Measurements from ENCODE around the gene BOC. TPM values are rescaled to one million over a fixed set of nuclear protein-coding genes. Genes with fewer than 3 reads are reported as not detected.

BOC gene
- total RNA-seq: 10 to 100 TPM in 4 of 6 donors, 1 to 10 TPM in 2; 4.9 to 19.5 (median 10.5) TPM
- polyA plus RNA-seq: 1 to 10 TPM; 9.5 TPM

DNA sequence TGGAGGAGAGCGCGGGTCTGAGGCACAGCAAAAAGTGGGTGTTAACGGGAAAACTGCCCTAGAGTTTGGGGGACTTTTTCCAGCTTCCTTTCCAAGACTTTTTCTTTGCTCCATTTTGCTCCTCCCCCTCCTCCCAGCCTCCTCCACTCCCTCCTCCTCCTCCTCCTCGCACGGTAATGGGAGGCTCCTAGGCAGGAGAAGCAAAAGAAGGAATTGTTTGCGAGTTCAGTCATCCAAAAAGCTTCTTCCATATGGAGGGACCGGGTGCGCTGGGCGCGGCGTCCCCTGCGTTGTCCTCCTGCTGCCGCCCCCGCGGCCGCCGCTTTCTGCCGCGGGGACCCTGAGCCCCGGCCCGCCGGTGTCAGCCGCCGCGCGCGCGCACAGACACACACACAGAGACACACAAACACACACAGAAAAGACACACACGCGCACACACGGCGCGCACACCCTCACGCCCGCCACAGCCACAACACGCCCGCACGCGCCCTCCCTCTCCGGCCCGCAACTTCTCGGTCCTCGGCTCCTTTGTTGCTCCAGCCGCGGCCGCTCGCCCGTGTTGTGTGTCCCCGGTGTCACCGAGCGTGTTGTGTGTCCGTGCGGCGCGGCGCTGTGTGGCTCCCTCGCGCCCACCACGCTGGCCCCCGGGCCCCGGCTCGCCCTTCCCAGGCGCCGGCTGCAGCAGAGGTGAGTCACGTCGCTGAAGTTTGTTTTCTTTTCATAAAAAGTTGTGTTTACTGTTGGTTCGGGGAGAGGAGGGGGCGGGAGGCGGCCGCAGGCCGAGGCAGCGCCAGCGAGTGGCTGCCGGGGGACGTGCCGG lies at the start of gene BOC:
Gene BOC (plus strand): TSS at position 228 of the 820 bp plus-strand sequence. CDS start 38,246 bp downstream, outside the sequence.
- Histone ChIP-seq H3K4me1 (peaks cover 0 to 4% (median 0%) of the 10 kb centered on the region in 3 donors), H3K27me3 (no peaks in the 10 kb centered on the region), H3K9me3 (no peaks in the 10 kb centered on the region), H3K4me3 (peak within 1 kb of the TSS; percentile 66 to 82 (median 72)), H3K27ac (peak within 1 kb of the TSS; percentile 53 to 78 (median 76)), H3K36me3 (no peaks in the 10 kb centered on the region)
- 0 to 1% methylated on average over 61 to 76 of the region's 76 CpGs for WGBS, 2 donors
- ATAC-seq (peak; percentile 79 to 87 (median 82)), DNase-seq (peak; percentile 39 to 80 (median 62)), FAIRE-seq (no peak)
- intact Hi-C loops (cut with DNase I): no loop called here
- TF ChIP-seq, protein P1, sequence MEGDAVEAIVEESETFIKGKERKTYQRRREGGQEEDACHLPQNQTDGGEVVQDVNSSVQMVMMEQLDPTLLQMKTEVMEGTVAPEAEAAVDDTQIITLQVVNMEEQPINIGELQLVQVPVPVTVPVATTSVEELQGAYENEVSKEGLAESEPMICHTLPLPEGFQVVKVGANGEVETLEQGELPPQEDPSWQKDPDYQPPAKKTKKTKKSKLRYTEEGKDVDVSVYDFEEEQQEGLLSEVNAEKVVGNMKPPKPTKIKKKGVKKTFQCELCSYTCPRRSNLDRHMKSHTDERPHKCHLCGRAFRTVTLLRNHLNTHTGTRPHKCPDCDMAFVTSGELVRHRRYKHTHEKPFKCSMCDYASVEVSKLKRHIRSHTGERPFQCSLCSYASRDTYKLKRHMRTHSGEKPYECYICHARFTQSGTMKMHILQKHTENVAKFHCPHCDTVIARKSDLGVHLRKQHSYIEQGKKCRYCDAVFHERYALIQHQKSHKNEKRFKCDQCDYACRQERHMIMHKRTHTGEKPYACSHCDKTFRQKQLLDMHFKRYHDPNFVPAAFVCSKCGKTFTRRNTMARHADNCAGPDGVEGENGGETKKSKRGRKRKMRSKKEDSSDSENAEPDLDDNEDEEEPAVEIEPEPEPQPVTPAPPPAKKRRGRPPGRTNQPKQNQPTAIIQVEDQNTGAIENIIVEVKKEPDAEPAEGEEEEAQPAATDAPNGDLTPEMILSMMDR (IDR thresholded peaks at IDR 0.05): no peak

DNA sequence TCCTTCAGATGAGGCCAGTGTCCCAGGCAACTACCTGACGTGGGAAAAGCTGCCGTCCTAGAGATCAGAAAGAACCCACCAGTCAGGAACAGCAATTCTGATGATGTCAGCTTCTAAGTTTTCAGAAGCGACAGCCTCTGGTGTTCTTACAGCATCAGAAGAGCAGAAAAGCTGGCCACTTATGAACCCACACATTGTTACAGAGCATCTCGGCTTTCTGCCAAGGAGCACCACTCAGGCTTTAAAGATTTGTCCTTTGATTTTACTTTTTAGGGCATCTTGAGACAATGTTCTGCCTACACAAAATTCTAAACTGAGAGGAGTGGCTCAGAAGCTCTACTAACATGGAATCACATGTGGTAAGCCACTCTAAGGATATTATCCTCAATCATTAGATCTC lies 49.7 kb upstream of the BOC start:
- no peak overlapping the region for H3K27ac ChIP-seq
- 86 to 95% methylated on average over 4 of the region's 4 CpGs for WGBS, 2 donors
- DNase-seq (no peak), FAIRE-seq (no peak), ATAC-seq (no peak)
- TF ChIP-seq, protein P1 (IDR thresholded peaks at IDR 0.05): no peak
- no peaks in the 10 kb centered on the region for H3K9me3 ChIP-seq
- no peak overlapping the region for H3K4me3 ChIP-seq
- H3K27me3 ChIP-seq: no peaks in the 10 kb centered on the region
- H3K36me3 ChIP-seq: no peaks in the 10 kb centered on the region
- intact Hi-C loops (cut with DNase I): no loop called here
- H3K4me1 ChIP-seq: no peaks in the 10 kb centered on the region

DNA sequence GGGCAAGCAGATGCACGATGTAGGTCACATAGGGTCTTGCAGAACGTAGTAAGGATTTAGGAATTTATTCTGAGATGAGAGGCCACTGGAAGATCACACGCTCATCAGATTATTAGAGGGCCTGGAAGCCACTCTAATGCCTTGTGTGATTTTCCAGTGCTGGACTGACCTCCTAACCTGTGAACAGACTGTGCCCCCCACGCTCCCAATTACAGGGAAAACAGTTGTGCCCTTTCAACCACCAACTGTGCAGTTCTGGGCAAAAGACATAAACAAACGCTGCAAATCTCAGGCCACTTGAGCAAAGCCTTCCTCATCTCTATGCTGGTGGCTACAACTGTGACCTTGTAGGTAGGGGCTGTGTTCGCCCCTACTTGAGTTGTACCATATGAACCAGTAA lies 48.2 kb upstream of the BOC start:
- H3K4me3 ChIP-seq: no peak overlapping the region
- no peaks in the 10 kb centered on the region for H3K27me3 ChIP-seq
- H3K4me1 ChIP-seq: no peaks in the 10 kb centered on the region
- H3K27ac ChIP-seq: no peak overlapping the region
- no peaks in the 10 kb centered on the region for H3K36me3 ChIP-seq
- H3K9me3 ChIP-seq: no peaks in the 10 kb centered on the region
- intact Hi-C loops (cut with DNase I): no loop called here
- FAIRE-seq: no peak
- no peak for ATAC-seq
- WGBS, 2 donors: 85 to 94% methylated on average over 6 of the region's 6 CpGs
- TF ChIP-seq, protein P1 (IDR thresholded peaks at IDR 0.05): no peak
- DNase-seq: no peak

DNA sequence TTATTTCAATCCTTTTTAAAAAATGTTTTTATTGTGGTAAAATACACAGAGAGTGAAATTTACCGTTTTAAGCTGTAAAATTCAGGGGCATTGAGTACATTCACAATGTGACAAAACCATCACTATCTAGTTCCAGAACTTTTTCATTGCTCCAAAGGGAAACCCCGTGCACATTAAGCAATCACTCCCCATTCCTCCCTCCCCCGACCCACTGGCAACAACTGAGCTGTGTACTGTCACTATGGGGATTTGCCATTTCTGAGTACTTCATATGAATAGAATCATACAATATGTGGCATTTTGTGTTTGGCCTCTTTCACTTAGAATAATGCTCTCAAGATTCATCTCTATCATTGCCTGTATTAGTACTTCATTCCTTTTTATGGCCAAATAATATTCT lies 45.5 kb upstream of the BOC start:
- DNase-seq (no peak), ATAC-seq (no peak), FAIRE-seq (no peak)
- H3K36me3 ChIP-seq: no peaks in the 10 kb centered on the region
- no peaks in the 10 kb centered on the region for H3K4me1 ChIP-seq
- H3K27ac ChIP-seq: no peak overlapping the region
- H3K9me3 ChIP-seq: no peaks in the 10 kb centered on the region
- WGBS, 2 donors: 70 to 82% methylated on average over 3 of the region's 3 CpGs
- TF ChIP-seq, protein P1 (IDR thresholded peaks at IDR 0.05): no peak
- no peak overlapping the region for H3K4me3 ChIP-seq
- H3K27me3 ChIP-seq: no peaks in the 10 kb centered on the region
- intact Hi-C loops (cut with DNase I): no loop called here

- no peak for FAIRE-seq
- TF ChIP-seq, protein P1 (IDR thresholded peaks at IDR 0.05): no peak
- no peak overlapping the region for H3K4me3 ChIP-seq
- no peaks in the 10 kb centered on the region for H3K9me3 ChIP-seq
- no peaks in the 10 kb centered on the region for H3K27me3 ChIP-seq
- peak in 1 of 4 donors; percentile 13 for ATAC-seq
- peak overlapping the region in 2 of 4 donors; percentile 18 to 23 for H3K27ac ChIP-seq
- WGBS, 2 donors: 81 to 89% methylated on average over 1 of the region's 1 CpG
- intact Hi-C loops (cut with DNase I): no loop called here
- no peaks in the 10 kb centered on the region for H3K36me3 ChIP-seq
- no peak for DNase-seq
- H3K4me1 ChIP-seq: no peaks in the 10 kb centered on the region
Observed at GRCh38 chr3:113166357-113166718, 45.0 kb upstream of the BOC start.
